ENCODE results near the gene CEP104.

DNA sequence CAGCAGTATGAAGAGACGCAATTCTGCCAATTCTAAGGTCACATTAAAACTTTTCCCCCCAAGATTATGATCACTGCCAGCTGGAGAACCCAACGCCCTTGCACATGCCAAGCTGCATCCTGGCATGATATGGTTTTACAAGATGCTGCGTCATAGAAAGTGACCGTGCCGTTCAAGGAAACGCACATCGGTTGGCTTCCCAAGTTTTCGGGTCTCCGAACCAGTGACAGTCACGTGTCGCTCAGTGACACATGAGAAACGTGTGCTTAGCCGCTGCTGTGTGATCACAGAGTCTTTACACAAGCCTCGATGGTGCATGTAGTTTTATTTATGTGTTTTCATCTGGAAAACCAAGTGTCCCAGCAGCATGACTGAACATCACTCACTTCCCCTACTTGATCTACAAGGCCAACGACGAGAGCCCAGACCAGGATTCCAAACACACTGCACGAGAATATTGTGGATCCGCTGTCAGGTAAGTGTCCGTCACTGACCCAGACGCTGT is 77.0 kb downstream of the CEP104 start:
- TF ChIP-seq TAF1 (IDR thresholded peaks at IDR 0.05; ENCODE audit: borderline replicate concordance, low read depth, low read length) (no peak), GABPA (IDR thresholded peaks at IDR 0.05; ENCODE audit: low read depth) (no peak), SMC3 (IDR thresholded peaks at IDR 0.05; ENCODE audit: low read depth, low read length) (no peak), POLR2AphosphoS5 (IDR thresholded peaks at IDR 0.05; ENCODE audit: low read depth, low read length) (no peak)
- TF ChIP-seq, protein P1, sequence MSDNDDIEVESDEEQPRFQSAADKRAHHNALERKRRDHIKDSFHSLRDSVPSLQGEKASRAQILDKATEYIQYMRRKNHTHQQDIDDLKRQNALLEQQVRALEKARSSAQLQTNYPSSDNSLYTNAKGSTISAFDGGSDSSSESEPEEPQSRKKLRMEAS (IDR thresholded peaks at IDR 0.05; ENCODE audit: low read depth) = no peak
- TF ChIP-seq, protein P2, sequence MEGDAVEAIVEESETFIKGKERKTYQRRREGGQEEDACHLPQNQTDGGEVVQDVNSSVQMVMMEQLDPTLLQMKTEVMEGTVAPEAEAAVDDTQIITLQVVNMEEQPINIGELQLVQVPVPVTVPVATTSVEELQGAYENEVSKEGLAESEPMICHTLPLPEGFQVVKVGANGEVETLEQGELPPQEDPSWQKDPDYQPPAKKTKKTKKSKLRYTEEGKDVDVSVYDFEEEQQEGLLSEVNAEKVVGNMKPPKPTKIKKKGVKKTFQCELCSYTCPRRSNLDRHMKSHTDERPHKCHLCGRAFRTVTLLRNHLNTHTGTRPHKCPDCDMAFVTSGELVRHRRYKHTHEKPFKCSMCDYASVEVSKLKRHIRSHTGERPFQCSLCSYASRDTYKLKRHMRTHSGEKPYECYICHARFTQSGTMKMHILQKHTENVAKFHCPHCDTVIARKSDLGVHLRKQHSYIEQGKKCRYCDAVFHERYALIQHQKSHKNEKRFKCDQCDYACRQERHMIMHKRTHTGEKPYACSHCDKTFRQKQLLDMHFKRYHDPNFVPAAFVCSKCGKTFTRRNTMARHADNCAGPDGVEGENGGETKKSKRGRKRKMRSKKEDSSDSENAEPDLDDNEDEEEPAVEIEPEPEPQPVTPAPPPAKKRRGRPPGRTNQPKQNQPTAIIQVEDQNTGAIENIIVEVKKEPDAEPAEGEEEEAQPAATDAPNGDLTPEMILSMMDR (IDR thresholded peaks at IDR 0.05) = no peak
- TF ChIP-seq, protein P3, sequence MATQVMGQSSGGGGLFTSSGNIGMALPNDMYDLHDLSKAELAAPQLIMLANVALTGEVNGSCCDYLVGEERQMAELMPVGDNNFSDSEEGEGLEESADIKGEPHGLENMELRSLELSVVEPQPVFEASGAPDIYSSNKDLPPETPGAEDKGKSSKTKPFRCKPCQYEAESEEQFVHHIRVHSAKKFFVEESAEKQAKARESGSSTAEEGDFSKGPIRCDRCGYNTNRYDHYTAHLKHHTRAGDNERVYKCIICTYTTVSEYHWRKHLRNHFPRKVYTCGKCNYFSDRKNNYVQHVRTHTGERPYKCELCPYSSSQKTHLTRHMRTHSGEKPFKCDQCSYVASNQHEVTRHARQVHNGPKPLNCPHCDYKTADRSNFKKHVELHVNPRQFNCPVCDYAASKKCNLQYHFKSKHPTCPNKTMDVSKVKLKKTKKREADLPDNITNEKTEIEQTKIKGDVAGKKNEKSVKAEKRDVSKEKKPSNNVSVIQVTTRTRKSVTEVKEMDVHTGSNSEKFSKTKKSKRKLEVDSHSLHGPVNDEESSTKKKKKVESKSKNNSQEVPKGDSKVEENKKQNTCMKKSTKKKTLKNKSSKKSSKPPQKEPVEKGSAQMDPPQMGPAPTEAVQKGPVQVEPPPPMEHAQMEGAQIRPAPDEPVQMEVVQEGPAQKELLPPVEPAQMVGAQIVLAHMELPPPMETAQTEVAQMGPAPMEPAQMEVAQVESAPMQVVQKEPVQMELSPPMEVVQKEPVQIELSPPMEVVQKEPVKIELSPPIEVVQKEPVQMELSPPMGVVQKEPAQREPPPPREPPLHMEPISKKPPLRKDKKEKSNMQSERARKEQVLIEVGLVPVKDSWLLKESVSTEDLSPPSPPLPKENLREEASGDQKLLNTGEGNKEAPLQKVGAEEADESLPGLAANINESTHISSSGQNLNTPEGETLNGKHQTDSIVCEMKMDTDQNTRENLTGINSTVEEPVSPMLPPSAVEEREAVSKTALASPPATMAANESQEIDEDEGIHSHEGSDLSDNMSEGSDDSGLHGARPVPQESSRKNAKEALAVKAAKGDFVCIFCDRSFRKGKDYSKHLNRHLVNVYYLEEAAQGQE (IDR thresholded peaks at IDR 0.05; ENCODE audit: low read depth, low read length) = no peak
- TF ChIP-seq, protein P4, sequence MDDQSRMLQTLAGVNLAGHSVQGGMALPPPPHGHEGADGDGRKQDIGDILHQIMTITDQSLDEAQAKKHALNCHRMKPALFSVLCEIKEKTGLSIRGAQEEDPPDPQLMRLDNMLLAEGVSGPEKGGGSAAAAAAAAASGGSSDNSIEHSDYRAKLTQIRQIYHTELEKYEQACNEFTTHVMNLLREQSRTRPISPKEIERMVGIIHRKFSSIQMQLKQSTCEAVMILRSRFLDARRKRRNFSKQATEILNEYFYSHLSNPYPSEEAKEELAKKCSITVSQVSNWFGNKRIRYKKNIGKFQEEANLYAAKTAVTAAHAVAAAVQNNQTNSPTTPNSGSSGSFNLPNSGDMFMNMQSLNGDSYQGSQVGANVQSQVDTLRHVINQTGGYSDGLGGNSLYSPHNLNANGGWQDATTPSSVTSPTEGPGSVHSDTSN (IDR thresholded peaks at IDR 0.05) = no peak

All from SK-N-SH (cell line).